ENCODE results near the gene TNFSF12.

DNA sequence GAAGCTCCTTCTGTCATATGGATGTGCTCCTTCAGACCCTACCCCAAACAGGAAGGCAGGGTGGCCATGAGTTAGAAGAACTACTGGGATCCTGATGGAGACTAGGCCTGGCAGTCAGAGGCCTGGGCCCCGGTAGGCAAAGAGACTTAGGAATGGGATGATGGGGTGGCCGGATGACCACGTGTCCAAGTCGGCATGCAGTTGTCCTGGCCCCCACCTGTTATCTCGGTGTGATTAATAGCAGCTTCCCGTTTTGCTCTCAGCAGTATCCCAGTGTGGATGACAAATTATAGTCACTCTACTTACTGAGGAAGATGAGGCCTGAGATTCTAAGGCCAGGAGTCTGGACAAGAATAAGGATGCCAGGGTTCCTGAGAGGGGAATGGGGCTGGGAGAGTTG lies 1.5 kb downstream of the TNFSF12 start:
- TF ChIP-seq CTCF (IDR thresholded peaks at IDR 0.05; ENCODE audit: low read length) (no peak), EZH2 (IDR thresholded peaks at IDR 0.05; ENCODE audit: borderline replicate concordance, low read length) (no peak)

All from OCI-LY1 (cell line).